ENCODE measurements around the gene LYST.
"Not testable (repeated sequence)": the region's sequence is repeated elsewhere in the genome, so short reads cannot be mapped to it uniquely, and the experiment has no call there.

Gene LYST

GRCh38 chr1:235661568-235661967 lies 205.1 kb downstream of the LYST start:
- DNase-seq (ENCODE audit: low spot score) = no peak

- no peak for DNase-seq (ENCODE audit: low spot score)
Measured at GRCh38 chr1:235659186-235659771, 207.4 kb downstream of the LYST start.

GRCh38 chr1:235657747-235658526 lies 208.8 kb downstream of the LYST start:
- DNase-seq (ENCODE audit: low spot score) = no peak

GRCh38 chr1:235657269-235657668 lies 209.4 kb downstream of the LYST start:
- no peak for DNase-seq (ENCODE audit: low spot score)

- DNase-seq (ENCODE audit: low spot score) = no peak
Measured at GRCh38 chr1:235652364-235652763, 214.3 kb downstream of the LYST start.

- no peak for DNase-seq (ENCODE audit: low spot score)
Measured at GRCh38 chr1:235651170-235651806, 215.4 kb downstream of the LYST start.

- peak; percentile 56 for DNase-seq (ENCODE audit: low spot score)
Measured at GRCh38 chr1:235650341-235651169, 216.2 kb downstream of the LYST start.

GRCh38 chr1:235649368-235650163 lies 217.1 kb downstream of the LYST start, which contains the start of gene GNG4:
Gene GNG4, minus strand, starts transcription at chr1:235649784. Its CDS starts 65,946 bp downstream, at chr1:235583838.
- DNase-seq (ENCODE audit: low spot score) = peak; percentile 67

- peak; percentile 19 for DNase-seq (ENCODE audit: low spot score)
Measured at GRCh38 chr1:235648954-235649367, 217.7 kb downstream of the LYST start.

GRCh38 chr1:235648407-235648907 lies 218.2 kb downstream of the LYST start:
- DNase-seq (ENCODE audit: low spot score) = peak; percentile 27

GRCh38 chr1:235647537-235647936 lies 219.2 kb downstream of the LYST start:
- DNase-seq (ENCODE audit: low spot score) = not testable (repeated sequence)

GRCh38 chr1:235646463-235646862 lies 220.2 kb downstream of the LYST start:
- DNase-seq (ENCODE audit: low spot score) = no peak

GRCh38 chr1:235644693-235645305 lies 221.9 kb downstream of the LYST start:
- DNase-seq (ENCODE audit: low spot score) = no peak

GRCh38 chr1:235643837-235644692 lies 222.6 kb downstream of the LYST start:
- DNase-seq (ENCODE audit: low spot score) = no peak

GRCh38 chr1:235642943-235643371 lies 223.7 kb downstream of the LYST start:
- DNase-seq (ENCODE audit: low spot score) = no peak

- DNase-seq (ENCODE audit: low spot score) = no peak
Measured at GRCh38 chr1:235642011-235642942, 224.4 kb downstream of the LYST start.

GRCh38 chr1:235640580-235640979 lies 226.1 kb downstream of the LYST start:
- no peak for DNase-seq (ENCODE audit: low spot score)
